GM12891 (cell line): ENCODE data around the gene GPAT2.
"Not testable (repeated sequence)": the region's sequence is repeated elsewhere in the genome, so short reads cannot be mapped to it uniquely, and the experiment has no call there.

Source experiments
- DNase-seq: peaks from one replicate; pipeline ENCODE4 v3.0.0; 2011; ENCODE audit warnings: low spot score; ENCODE audit not compliant: insufficient read length
- FAIRE-seq: peaks from 2 replicates; lab custom pipeline; 2011; peaks lifted over from hg19 to GRCh38; lab: Jason Lieb, UNC
- PAX5 ChIP-seq: IDR thresholded peaks from 2 replicates; pipeline ENCODE4 v1.6.1; 2011; ENCODE audit warnings: low read length, moderate library complexity, mild to moderate bottlenecking; ENCODE audit not compliant: insufficient read depth, severe bottlenecking
- POLR2A ChIP-seq: IDR thresholded peaks from 2 replicates; pipeline ENCODE4 v1.6.1; 2011; ENCODE audit warnings: low read depth, low read length, control low read depth
- POLR2AphosphoS5 ChIP-seq: IDR thresholded peaks from 2 replicates; pipeline ENCODE4 v1.6.1; 2011; ENCODE audit warnings: low read depth, low read length, control low read depth
- POU2F2 ChIP-seq: IDR thresholded peaks from 2 replicates; pipeline ENCODE4 v1.6.1; 2011; ENCODE audit warnings: low read depth, mild to moderate bottlenecking, control low read depth, low read length, moderate library complexity
- SPI1 ChIP-seq: IDR thresholded peaks from 2 replicates; pipeline ENCODE4 v1.6.1; 2011; ENCODE audit warnings: low read depth, low read length, control low read depth
- TAF1 ChIP-seq: IDR thresholded peaks from 2 replicates; pipeline ENCODE4 v1.6.1; 2011; ENCODE audit warnings: low read depth, low read length, control low read depth

The GPAT2 gene

DNA sequence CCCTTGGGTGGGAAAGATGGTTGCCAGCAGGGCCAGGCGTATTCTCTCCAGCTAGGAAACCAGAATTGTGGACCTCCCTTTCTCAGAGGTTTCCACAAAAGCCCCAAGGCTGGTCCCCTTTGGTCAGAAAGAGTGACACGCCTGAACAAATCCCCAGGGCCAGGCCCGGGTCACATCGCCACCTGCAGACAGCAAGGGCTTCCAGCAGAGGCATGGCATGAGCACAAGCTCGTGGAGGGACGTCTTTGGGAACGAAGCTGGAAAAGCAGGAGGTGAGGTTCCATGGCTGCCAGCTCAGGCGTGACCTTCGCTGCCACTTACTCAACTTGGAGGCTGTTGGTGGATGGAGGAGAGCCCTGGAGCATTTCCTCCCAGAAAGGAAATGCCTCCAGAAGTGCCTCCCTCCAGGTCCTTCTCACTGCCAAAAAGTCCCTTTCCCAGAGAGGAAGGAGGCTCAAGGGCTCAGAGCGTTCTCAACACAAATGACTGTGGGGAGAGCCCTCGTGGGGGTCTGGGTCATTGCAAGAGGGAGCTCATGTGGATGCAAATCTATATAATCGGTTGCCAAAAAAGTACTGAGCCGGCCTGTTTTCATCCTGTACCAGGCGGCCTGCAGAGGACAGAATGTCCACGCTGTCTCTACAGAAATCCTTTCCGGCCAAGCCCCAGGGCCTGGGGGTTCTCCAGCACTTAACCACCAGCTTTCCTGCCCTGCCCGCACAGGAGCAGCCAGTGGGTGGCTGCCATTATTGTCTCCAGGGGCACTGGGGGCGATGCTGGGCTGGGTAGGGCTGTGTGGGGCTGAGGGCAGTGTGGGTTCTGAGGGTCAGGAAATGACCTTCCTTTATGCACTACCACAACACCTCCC is 14.6 kb upstream of the GPAT2 start:
- FAIRE-seq, DNase-seq: not testable (repeated sequence)

DNA sequence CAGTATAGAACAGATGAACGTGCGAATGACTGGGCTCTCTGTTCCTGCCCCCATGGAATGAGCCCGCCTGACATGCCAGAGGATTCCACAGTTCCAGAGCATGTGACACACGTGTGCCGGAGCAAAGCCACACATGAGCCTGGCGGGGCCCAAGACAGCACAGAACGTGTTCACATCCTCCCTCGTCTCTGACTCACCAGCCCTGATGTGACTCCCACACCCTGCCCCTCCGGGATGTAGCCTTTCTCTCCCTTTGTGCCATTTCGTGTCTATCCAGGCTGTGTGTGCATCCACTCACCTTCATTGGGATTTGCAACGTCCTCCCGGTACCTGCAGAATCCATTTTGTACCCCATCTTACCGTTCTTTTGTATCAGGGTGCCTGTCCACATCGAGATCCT is 838 bp upstream of the GPAT2 start:
- FAIRE-seq, DNase-seq: not testable (repeated sequence)

DNA sequence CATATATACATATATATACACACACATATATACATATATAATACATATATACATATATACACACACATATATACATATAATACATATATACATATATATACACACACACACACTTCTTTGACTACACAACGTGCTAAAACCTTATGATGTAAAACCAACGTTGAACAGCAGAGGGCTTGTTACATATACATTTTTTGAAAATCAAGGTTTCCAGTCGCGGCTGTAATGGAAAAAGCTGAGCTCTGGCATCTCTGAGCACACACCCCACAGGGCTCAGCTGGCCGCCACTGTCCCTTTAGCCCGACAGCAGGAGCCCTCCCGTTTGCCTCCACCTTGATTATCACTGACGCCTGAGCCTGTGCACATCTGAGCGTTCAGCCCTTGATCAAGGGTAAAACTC is 719 bp downstream of the GPAT2 start:
- peak; percentile 13 for FAIRE-seq
- not testable (repeated sequence) for DNase-seq

DNA sequence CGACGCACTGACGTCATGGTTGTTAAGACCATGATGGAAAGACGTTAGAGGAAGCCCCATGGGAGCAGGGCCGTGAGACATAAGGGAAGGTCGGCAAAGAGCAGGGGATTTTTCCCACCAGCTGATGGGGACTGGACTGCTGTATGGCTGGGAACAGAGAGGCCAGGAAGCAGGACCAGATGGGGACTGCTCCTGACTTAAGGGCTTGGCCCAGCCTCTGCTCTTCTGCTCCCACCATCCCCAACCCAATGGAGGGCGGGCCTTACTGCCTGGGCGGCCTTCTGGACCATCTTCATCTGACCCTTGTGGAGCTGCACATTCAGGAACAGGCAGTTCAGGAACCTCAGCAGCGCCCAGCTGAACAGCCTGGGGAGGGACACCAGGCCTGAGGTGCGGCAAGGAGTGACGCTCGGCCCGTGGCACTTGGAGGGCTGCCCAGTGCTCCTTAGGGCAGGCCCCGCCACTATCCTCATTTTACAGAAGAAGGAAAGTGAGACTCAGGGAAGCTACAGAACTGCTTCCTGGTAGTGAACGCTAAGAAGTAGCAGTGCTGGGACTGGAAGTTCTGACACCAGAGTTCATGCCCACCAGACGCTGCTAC is 6.9 kb downstream of the GPAT2 start:
- FAIRE-seq, result not testable (repeated sequence)

DNA sequence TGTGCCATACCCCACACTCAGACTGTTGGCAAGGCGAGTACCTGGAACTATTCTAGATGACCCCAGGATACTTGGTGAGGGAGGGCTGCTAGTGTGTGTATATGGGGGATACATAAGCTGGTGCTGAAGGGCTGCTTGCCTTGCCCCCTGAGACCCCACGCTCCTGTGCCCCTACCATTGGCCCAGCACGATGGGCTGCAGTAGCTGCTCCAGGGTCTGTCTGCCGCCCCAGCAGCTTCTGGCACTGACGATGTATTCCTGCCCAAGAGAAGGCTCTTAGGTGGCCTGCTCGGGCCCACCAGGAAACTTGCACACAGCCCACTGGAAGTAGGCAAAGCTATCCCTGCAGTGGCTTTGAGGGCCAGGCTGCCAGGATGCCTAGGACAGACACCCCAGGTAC is 9.0 kb downstream of the GPAT2 start:
- FAIRE-seq, DNase-seq: not testable (repeated sequence)

More for the DNA sequence above, 6.9 kb downstream of the GPAT2 start:
- DNase-seq, result not testable (repeated sequence)

DNA sequence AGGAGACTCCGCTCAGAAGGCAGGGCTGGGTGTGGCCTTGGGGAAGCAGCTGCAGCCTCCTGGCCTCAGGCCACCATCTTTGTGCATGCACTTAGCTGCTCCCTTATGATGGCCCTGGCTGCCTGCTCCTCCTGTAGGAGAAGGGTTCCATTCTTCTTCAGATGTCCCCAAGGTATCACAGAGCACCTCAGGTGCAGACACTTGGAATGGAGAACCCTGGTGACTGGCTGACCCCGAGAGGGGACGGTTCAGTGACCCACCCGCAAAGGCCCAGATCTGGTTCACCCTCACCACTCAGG is 9.6 kb downstream of the GPAT2 start:
- no peak for FAIRE-seq
- TF ChIP-seq PAX5 (no peak), SPI1 (no peak), TAF1 (no peak), POLR2AphosphoS5 (no peak), POU2F2 (no peak), POLR2A (no peak)
- DNase-seq, result no peak

DNA sequence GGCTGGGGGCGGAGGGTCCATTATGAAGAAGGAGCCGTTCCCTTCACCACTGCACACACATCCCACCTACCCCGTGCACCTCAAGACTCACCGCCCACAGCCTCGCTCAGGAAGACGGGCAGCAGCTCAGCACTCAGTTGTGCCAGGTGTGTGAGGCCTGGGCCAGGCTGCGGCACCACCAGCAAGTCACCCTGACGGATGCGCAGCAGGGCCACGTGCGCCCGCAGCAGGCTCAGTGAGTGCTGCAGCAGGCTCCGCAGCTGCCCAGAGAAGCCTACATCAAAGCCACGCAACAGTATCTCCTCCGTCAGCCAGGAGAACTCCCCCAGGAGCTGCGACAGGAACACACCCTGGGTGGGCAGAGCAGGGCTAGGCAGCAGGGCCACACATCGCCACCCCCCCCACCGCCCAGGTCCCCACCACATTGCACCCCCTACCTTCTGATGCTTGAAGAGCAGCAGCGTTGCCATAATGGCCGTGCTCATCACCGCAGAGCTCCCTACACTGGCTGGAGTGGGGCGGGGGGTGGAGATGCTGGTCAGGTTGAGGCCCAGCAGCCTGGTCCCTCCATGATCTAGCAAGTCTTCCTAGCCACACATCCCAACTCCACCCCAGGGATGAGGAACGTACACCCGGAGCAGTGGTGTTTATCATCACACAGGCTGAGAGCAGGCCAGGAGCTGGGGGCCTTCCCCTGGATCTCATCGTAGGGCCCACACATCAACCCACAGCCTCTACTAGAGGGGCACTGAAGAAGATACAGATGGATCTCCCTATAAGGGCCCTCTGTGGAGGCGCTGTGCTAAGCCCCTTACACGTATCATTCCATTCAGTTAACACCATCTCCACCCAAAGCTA is 10.2 kb downstream of the GPAT2 start:
- no peak for FAIRE-seq
- TF ChIP-seq POU2F2 (no peak), PAX5 (no peak), TAF1 (no peak), SPI1 (no peak), POLR2AphosphoS5 (no peak), POLR2A (no peak)
- DNase-seq, result no peak

DNA sequence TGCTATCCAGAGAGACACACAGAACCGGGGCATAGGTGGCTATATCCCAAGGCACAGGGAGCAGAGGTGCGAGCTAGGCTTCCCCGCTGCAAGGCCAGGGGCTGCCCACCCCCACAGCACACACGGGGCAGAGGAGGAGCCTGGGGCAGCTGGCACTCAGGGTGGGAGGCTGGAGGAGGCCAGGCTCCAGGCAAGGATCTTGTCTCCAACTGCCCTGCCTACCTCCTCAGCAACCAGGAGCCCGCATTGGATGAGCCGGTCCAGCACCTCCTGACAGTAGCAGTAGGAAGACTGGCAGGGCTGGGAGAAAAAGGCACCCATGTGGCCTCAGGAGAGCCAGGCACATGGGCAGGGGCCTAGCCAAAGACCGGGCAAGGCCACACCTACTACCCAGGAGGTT is 11.0 kb downstream of the GPAT2 start:
- FAIRE-seq, DNase-seq: not testable (repeated sequence)

DNA sequence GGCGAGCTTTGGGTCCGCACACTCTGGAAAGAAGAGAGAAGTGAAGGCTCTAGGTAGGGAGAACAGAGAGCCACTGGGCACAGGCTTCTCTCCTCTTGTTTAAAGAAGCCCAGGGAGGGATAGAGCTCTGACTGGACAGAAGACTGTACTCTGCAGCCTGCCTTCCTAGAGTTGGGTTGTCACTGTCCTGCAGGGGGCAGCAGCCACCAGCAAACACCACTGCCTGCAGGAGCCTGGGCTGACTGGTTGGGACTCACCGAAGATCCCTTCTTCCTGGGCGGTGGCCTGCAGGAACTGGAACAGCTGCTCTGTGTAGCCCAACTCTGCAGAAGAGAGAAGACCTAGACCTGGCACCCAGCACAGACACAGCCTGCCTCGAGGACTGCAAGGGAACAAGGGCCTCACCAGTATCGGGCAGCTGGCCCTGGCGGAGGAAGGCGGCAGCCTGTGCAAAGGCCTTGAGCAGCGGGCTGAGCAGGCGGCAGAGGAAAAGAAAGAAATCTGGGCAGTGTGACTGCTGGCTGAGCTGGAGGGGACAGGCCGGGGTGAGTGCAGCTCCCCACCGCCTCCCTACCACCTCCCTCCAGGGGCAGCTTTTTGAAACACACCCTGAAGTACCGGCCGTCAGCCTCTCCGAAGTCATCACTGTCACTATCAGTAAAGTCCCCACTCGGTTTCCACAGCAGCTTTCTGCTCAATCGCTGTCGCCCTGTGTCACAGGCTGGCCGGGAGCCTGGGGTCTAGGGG is 11.8 kb downstream of the GPAT2 start:
- FAIRE-seq (peak; percentile 43), DNase-seq (peak; percentile 70)

DNA sequence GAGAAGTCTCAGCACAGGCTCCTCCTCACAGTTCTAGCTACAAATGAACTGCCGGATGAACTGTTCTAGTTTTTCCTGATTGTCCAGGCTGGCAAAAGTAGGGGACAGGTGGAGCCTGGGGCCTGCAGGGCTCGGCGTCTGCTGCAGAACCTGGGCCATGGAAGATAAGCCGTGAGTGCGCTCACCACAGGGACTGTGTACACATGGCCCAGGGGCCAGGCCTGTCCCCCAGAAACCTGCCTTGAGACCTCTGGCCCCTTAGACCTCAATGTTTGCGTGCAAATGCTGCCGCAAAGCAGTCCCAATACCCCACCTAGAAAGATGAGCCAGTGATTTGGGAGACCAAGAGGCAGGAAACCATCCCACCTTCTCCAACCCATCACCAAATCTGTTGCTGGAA is 12.6 kb downstream of the GPAT2 start:
- not testable (repeated sequence) for DNase-seq, FAIRE-seq

DNA sequence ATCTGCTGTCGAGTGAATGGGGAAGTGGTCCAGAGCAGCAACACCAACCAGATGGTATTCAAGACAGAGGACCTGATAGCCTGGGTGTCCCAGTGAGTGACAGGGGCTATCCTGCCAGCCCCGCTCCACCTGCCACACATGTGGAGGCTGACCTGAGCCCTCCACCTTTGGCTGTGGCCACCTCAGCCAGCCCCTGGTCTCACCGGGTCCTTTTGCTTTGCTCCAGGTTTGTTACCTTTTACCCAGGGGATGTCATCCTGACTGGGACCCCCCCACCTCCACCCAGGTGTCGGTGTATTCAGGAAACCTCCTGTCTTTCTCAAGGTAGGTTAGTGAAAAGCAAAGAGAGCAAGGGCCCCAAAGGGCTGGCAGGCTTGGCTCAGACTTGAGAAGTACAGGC is 13.6 kb downstream of the GPAT2 start:
- FAIRE-seq, DNase-seq: not testable (repeated sequence)

DNA sequence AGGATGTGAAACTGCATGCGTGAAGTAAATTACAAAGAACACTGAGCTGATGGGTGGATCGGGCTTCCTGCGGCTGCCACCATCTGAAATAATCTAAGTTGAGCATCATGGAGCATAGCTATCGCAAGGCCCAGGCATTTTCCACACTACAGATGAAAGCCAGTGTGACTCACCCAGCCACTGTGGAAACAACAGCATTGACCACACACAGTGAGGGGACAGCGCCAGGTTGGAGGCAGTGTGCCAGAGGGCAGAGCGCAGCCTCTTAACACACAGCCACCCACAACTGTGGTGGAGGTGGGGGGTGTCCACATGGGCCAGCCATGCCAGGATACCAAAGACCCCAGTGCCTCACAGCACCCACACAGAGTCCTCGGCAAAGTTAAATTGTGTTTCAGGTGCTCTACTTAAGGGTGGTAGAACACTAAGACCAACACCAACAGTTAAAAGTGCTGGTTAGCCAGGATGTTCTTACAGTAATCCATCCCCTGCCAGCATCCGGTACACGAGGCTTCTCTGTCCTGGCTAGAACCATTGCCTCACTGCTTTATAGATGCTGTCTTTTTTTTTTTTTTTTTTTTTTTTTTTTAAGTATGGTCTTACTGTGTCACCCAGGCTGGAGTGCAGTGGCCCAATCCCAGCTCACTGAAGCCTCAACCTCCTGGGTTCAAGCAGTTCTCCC is 14.7 kb downstream of the GPAT2 start:
- FAIRE-seq, DNase-seq: not testable (repeated sequence)

DNA sequence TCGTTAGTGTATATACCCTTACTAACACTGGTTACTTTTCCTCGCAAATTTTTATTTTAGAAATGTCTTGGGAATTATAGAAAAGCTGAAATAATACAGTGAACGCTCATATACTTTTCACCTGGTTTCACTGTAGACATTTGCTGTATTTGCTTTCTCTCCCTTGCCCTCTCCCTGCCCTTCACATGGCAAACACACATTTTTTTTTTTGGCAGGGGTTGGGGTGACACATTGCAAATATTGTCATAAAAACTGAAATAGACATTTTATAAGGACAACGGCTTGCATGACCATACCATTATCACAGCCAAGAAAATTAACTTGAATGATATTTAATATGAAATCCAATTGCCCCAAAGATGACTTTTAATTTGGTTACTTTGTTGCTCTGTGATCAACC is 18.4 kb downstream of the GPAT2 start:
- not testable (repeated sequence) for DNase-seq, FAIRE-seq

DNA sequence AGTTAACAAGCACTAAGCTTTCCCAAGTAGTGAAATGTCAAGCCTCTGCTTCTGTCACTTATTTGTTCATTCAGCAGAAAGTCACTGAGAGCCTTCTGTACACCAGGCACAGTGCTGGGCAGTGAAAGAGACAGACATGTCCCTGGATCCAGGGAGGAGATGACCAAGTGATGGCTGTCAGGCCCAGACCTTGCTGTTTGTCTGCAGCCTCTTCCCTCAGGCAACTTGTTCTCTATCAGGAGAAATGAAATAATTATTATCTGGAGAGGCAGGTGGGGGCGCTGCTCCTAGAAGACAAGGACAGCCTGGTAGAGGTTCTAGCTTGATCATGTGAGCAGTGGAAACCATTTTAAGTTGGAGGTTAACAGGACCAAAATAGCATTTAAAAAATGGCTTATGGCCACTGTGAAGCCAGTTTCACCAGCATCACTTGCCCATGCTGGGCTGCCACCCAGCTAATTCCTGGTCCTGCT is 21.9 kb downstream of the GPAT2 start:
- not testable (repeated sequence) for FAIRE-seq, DNase-seq

DNA sequence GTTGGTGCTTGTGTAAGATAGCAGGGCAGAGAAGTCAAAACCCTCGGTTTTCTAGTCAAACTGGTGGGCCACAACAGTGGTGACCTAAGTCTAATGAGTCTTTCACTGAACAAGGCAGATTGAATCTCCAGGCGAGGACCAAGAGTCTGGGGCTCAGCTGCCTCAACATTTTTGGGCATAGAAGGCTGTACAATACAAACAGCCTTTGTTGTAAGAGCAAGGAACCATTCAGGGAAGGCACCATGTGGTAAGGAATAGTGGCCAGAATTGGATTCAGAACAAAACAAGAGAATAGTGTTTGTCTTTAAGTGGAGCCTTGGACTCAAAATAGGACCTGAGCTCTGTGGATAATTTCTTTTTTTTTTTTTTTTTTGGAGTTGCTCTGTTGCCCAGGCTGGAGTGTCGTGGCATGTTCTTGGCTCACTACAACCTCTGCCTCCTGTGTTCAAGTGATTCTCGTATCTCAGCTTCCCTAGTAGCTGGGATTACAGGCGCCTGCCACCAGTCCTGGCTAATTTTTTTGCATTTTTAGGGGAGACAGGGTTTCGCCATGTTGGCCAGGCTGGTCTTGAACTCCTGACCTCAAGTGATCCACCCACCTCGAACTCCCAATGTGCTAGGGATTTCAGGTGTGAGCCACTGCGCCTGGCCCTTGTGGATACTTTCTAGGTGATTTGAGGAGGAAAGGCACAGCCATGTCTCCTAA is 22.5 kb downstream of the GPAT2 start:
- not testable (repeated sequence) for DNase-seq, FAIRE-seq

DNA sequence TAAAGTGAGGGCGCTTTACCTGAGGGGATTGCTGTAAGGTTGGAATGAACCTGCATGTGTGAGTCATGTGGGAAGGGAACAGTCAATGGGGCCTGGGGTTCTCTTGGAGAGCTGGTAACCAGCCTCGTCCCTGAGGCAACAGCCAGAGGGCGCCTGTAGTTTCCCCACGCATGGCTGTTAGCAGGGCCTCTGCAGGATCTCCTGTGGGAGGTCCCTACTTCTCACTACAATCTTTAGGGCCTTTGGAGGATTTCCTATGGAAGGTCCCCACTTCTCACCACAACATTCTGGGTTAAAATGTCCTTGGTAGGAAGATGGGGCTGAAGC is 23.6 kb downstream of the GPAT2 start:
- FAIRE-seq, DNase-seq: not testable (repeated sequence)
